Erythroblast (primary cell): Measurements from ENCODE around the gene ARSA.

Experiments
- GATA1 ChIP-seq: IDR thresholded peaks from 2 replicates; pipeline ENCODE4 v1.6.1; 2011; ENCODE audit warnings: low read depth, mild to moderate bottlenecking, control low read depth, low read length, moderate library complexity
- POLR2A ChIP-seq: IDR thresholded peaks from 2 replicates; pipeline ENCODE4 v1.6.1; 2011; ENCODE audit warnings: mild to moderate bottlenecking, low read length

DNA sequence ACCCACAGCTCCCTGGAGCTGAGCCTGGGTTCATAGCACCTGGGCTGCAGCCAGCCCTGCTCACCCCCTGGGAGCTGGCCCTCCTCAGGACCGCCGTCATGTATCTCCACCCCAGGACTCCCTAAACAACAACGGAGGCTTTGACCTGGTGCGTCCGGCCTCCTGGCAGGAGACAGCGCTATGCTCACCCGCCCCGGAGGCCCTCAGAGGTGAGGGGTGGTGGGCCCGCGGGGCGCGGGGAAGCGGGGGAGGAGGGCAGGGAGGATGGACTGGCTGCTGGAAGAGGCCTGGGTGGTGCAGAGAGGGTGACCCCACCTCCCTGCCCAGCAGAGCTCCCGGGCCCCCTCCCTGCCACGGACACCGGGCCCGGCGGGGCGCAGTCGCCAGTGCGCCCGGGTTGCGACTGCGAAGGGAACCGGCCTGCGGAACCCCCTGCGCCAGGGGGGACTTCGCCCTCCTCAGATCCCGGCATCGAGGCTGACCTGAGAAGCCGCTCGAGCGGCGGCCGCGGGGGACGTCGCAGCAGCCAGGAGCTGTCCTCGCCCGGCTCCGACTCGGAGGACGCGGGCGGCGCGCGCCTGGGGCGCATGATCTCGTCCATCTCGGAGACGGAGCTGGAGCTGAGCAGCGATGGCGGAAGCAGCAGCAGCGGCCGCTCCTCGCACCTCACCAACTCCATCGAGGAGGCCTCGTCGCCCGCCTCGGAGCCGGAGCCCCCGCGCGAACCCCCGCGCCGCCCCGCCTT lies 24.3 kb downstream of the ARSA start:
- no peak for TF ChIP-seq POLR2A
- TF ChIP-seq GATA1: no peak
